ENCODE data around the gene EXOC6B. TPM values are rescaled to one million over a fixed set of nuclear protein-coding genes. Genes with fewer than 3 reads are reported as not detected.

Gene EXOC6B
- total and polyA plus RNA-seq, 2 donors from 2014 or later = 5.9 to 31.3 TPM

DNA sequence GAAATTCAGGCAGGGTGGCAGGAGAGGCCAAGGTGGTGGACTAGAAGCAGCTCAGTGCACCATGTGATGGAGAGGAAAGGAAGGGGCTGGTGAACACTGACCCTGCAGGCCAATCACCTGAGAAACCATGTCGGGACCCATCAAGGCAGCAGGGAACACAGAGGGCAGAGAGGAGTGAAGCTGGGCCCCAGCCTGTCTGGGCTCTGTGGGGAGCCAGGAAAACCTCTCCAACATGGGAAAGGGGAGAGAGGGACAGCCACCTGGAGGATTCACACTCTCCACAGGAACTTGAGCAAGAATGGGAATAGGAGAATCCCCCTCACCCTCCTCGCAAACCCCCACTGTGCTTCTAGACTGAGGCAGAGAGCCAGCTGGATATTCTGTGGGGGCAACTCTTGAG lies 592.6 kb downstream of the EXOC6B start:
- Histone ChIP-seq H3K27ac (ENCODE audit: low read depth in 2 of 2, low read length in 2 of 2) (no peak overlapping the region), H3K9ac (ENCODE audit: low read length in 3 of 3) (no peak overlapping the region), H3K36me3 (ENCODE audit: control insufficient read depth in 2 of 3, insufficient read depth in 3 of 3, low read length in 3 of 3) (no peaks in the 10 kb centered on the region), H3K9me3 (ENCODE audit: control insufficient read depth in 2 of 3, insufficient read depth in 1 of 3, low read length in 3 of 3) (no peaks in the 10 kb centered on the region), H3K4me3 (ENCODE audit: low read length in 3 of 3) (no peak overlapping the region), H3K27me3 (ENCODE audit: control insufficient read depth, insufficient read depth, low read length) (no peaks in the 10 kb centered on the region), H3K4me1 (ENCODE audit: control insufficient read depth in 2 of 3, insufficient read depth in 2 of 3, low read depth in 1 of 3, low read length in 3 of 3) (no peaks in the 10 kb centered on the region)
- FAIRE-seq (no peak), DNase-seq (no peak)
- intact Hi-C loops (cut with DNase I) = no loop called here
- TF ChIP-seq, protein P1, sequence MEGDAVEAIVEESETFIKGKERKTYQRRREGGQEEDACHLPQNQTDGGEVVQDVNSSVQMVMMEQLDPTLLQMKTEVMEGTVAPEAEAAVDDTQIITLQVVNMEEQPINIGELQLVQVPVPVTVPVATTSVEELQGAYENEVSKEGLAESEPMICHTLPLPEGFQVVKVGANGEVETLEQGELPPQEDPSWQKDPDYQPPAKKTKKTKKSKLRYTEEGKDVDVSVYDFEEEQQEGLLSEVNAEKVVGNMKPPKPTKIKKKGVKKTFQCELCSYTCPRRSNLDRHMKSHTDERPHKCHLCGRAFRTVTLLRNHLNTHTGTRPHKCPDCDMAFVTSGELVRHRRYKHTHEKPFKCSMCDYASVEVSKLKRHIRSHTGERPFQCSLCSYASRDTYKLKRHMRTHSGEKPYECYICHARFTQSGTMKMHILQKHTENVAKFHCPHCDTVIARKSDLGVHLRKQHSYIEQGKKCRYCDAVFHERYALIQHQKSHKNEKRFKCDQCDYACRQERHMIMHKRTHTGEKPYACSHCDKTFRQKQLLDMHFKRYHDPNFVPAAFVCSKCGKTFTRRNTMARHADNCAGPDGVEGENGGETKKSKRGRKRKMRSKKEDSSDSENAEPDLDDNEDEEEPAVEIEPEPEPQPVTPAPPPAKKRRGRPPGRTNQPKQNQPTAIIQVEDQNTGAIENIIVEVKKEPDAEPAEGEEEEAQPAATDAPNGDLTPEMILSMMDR (IDR thresholded peaks at IDR 0.05; ENCODE audit: borderline replicate concordance, extremely low read depth, insufficient read depth) = no peak

DNA sequence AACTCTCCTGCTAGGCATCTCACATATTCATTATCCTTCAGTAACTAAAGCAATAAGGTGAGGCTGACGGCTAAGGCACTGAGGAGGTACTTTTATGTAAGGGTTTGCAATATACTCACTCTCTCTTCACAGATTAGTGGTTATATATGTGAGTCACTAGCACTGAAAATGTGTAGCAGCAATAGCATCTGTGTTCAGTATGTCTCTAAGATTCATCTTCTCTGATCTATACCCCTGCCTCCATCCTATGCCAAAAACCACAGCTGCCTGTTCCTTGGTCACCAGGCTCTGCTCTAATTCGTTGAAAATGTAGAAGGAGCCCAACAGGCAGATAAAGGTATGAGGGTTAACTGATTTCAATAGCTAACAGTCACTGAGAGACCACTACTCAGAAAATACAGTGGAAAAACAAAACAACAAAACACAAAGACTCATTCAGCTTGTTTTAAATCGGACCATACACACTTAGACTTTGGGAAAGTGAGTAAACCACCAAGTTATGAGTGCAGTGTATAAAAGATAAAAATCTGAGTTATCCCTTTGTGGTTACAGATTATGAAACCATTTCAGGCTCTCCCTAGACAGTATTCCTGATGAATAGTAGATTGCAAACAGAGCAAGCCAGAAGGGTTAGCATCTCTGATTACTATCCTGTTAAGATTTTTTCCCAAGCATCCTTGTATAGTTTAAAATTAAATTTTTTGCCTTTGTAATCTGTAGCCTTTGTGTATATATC lies 602.8 kb downstream of the EXOC6B start:
- Histone ChIP-seq H3K4me1 (ENCODE audit: control insufficient read depth in 2 of 3, insufficient read depth in 2 of 3, low read depth in 1 of 3, low read length in 3 of 3) (no peaks in the 10 kb centered on the region), H3K9ac (ENCODE audit: low read length in 3 of 3) (no peak overlapping the region), H3K36me3 (ENCODE audit: control insufficient read depth in 2 of 3, insufficient read depth in 3 of 3, low read length in 3 of 3) (no peaks in the 10 kb centered on the region), H3K27me3 (ENCODE audit: control insufficient read depth, insufficient read depth, low read length) (no peaks in the 10 kb centered on the region), H3K4me3 (ENCODE audit: low read length in 3 of 3) (no peak overlapping the region), H3K9me3 (ENCODE audit: control insufficient read depth in 2 of 3, insufficient read depth in 1 of 3, low read length in 3 of 3) (no peaks in the 10 kb centered on the region), H3K27ac (ENCODE audit: low read depth in 2 of 2, low read length in 2 of 2) (no peak overlapping the region)
- no peak for DNase-seq
- FAIRE-seq = no peak
- intact Hi-C loops (cut with DNase I) = no loop called here
- TF ChIP-seq, protein P1 (IDR thresholded peaks at IDR 0.05; ENCODE audit: borderline replicate concordance, extremely low read depth, insufficient read depth) = no peak

DNA sequence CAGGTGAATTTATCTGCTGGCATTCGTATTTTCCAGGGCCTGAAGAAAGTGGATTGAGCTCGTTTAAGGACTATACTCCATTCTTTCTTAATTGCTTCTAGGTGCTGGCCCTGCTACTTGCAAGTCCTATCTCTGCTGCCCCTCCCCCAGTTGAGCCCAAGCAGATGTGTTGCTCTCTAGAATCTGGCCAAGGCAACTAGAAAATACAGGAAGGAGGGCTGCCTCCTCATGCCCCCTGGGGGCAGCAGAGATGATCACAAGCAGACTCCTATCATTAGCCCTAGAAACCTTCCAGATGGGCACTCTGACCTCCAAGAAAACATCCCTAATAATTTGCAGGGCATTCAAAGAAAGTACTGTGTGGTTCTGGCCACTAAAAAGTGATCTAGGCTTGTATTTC lies 605.7 kb downstream of the EXOC6B start:
- H3K4me1 ChIP-seq (ENCODE audit: control insufficient read depth in 2 of 3, insufficient read depth in 2 of 3, low read depth in 1 of 3, low read length in 3 of 3) = no peaks in the 10 kb centered on the region
- H3K9me3 ChIP-seq (ENCODE audit: control insufficient read depth in 2 of 3, insufficient read depth in 1 of 3, low read length in 3 of 3) = no peaks in the 10 kb centered on the region
- H3K36me3 ChIP-seq (ENCODE audit: control insufficient read depth in 2 of 3, insufficient read depth in 3 of 3, low read length in 3 of 3) = no peaks in the 10 kb centered on the region
- no peaks in the 10 kb centered on the region for H3K27me3 ChIP-seq (ENCODE audit: control insufficient read depth, insufficient read depth, low read length)
- no peak overlapping the region for H3K27ac ChIP-seq (ENCODE audit: low read depth in 2 of 2, low read length in 2 of 2)
- H3K4me3 ChIP-seq (ENCODE audit: low read length in 3 of 3) = no peak overlapping the region
- TF ChIP-seq, protein P1 (IDR thresholded peaks at IDR 0.05; ENCODE audit: borderline replicate concordance, extremely low read depth, insufficient read depth) = no peak
- H3K9ac ChIP-seq (ENCODE audit: low read length in 3 of 3) = no peak overlapping the region
- intact Hi-C loops (cut with DNase I) = no loop called here
- FAIRE-seq (no peak), DNase-seq (peak in 1 of 5 donors; percentile 26)
